Activated CD8-positive, alpha-beta T cell treated with anti-CD3 and anti-CD28 coated beads for 36 hours (primary cell): ENCODE results near the gene MST1R. TPM values are rescaled to one million over a fixed set of nuclear protein-coding genes. Genes with fewer than 3 reads are reported as not detected.

Experiments
- ATAC-seq: fragments of 200-7000 bp; cut with Tn5 transposase; one replicate; pipeline ENCODE4 v1.10.0; 2021; ENCODE audit warnings: mild to moderate bottlenecking, moderate library complexity
- CTCF ChIA-PET: fragments of 350-600 bp; sonication (Branson Sonifier 250); formaldehyde crosslinking; loops from one replicate; lab custom pipeline; 2021; ENCODE audit warnings: antibody characterized with exemption; lab: Charles Lee
- POLR2A ChIA-PET: fragments of 350-600 bp; sonication (Branson Sonifier 250); formaldehyde crosslinking; loops from one replicate; lab custom pipeline; 2021; ENCODE audit warnings: antibody characterized with exemption; lab: Charles Lee
- DNase-seq: peaks from one replicate; pipeline ENCODE4 v3.0.0-alpha.2; 2020
- H3K27ac Mint-ChIP-seq: one replicate; pipeline ENCODE4 v1.8.0; 2021; ENCODE audit warnings: mild to moderate bottlenecking, mixed read lengths
- H3K27me3 Mint-ChIP-seq: one replicate; pipeline ENCODE4 v1.8.0; 2021; ENCODE audit warnings: mixed read lengths
- H3K36me3 Mint-ChIP-seq: one replicate; pipeline ENCODE4 v1.8.0; 2021; ENCODE audit warnings: low read depth, mixed read lengths
- H3K4me1 Mint-ChIP-seq: one replicate; pipeline ENCODE4 v1.8.0; 2021; ENCODE audit warnings: low read depth, mixed read lengths
- H3K4me3 Mint-ChIP-seq: one replicate; pipeline ENCODE4 v1.8.0; 2021; ENCODE audit warnings: mild to moderate bottlenecking, moderate library complexity, mixed read lengths
- H3K9me3 Mint-ChIP-seq: one replicate; pipeline ENCODE4 v1.8.0; 2021; ENCODE audit warnings: mixed read lengths
- intact Hi-C: fragments of 100-400 bp; cut with micrococcal nuclease; formaldehyde crosslinking; loops from one replicate; pipeline ENCODE4 v1.10.0; 2022
- total RNA-seq, 2 experiments: library from RNA; stranded (reverse); gene quantifications; one replicate each; pipeline ENCODE4 v1.2.3, GENCODE V29; 2021
- TF ChIP-seq, protein P1 (sequence below): fragments of 200-600 bp; IDR thresholded peaks from one replicate; pipeline ENCODE4 v1.8.0; 2022; ENCODE audit warnings: antibody characterized with exemption, mild to moderate bottlenecking

Gene MST1R
- total RNA-seq, 2 experiments from 2014 or later: 0.79 to 1.1 TPM

DNA sequence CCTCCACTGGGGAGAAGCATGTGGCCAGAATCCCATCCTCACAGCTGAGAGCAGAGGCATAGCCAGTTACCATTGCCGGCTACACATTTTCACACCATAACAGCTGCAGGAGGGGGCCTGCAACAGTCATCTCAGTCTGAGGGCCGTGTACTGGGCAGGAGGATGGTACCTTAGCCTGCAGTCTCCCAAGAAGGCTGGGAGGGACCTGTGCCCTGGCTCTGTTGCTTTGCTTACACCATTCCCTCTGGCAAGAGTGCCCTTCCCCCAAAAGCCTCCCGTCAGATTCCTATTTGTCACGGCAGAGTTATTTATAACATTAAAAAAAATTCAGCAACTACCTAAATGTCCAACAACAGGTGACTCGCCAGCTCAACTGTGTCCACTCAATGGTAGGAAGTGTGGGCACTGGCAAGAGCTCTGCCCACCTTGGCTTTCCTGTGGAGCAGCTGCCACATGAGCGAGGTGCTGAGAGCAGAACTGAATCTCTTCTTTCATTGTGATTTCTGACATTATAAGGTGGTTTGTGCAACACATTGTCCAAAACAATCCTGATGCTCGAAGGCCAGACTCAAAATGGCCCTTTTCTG lies 38.4 kb downstream of the MST1R start:
- no peaks in the 10 kb centered on the region for H3K4me1 Mint-ChIP-seq
- CTCF ChIA-PET: interaction anchor here (1.0 kb wide), 1 partner anchor 13 kb away, joined by 4 read pairs; no protein-coding TSS in a partner anchor
- no peak for DNase-seq
- no peak for ATAC-seq
- intact Hi-C loops: no loop called here
- H3K4me3 Mint-ChIP-seq: no peak overlapping the region
- H3K27me3 Mint-ChIP-seq: peaks cover 28% of the 10 kb centered on the region
- no peak overlapping the region for H3K27ac Mint-ChIP-seq
- TF ChIP-seq, protein P1, sequence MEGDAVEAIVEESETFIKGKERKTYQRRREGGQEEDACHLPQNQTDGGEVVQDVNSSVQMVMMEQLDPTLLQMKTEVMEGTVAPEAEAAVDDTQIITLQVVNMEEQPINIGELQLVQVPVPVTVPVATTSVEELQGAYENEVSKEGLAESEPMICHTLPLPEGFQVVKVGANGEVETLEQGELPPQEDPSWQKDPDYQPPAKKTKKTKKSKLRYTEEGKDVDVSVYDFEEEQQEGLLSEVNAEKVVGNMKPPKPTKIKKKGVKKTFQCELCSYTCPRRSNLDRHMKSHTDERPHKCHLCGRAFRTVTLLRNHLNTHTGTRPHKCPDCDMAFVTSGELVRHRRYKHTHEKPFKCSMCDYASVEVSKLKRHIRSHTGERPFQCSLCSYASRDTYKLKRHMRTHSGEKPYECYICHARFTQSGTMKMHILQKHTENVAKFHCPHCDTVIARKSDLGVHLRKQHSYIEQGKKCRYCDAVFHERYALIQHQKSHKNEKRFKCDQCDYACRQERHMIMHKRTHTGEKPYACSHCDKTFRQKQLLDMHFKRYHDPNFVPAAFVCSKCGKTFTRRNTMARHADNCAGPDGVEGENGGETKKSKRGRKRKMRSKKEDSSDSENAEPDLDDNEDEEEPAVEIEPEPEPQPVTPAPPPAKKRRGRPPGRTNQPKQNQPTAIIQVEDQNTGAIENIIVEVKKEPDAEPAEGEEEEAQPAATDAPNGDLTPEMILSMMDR: no peak
- H3K9me3 Mint-ChIP-seq: no peaks in the 10 kb centered on the region
- H3K36me3 Mint-ChIP-seq: no peaks in the 10 kb centered on the region
- POLR2A ChIA-PET: interaction anchor here (0.6 kb wide), 1 partner anchor 453 kb away, joined by 3 read pairs; no protein-coding TSS in a partner anchor

DNA sequence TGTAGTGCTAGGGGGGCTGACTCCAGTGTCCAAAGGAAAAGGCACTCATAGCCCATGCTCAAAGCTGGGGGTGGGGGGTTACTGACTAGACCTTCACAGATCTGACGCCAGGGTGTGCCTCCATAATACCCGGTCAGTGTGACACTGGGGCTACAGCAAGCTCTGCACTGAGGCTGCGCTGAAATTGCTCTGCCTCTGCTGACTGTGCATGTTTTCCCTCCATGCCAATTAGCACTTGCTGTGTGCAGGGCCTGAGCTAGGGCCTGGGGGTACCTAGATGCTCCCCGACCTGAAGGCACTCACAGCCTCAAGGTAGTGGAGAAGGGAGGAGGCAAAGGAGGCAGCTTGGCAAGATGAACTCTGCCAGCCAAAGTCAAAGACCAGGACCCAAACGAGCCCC lies 39.2 kb downstream of the MST1R start:
- Mint-ChIP-seq H3K9me3 (no peaks in the 10 kb centered on the region), H3K27me3 (peaks cover 24% of the 10 kb centered on the region), H3K4me3 (no peak overlapping the region), H3K4me1 (no peaks in the 10 kb centered on the region), H3K36me3 (no peaks in the 10 kb centered on the region), H3K27ac (no peak overlapping the region)
- TF ChIP-seq, protein P1: no peak
- intact Hi-C loops: no loop called here
- DNase-seq (no peak), ATAC-seq (no peak)
- CTCF ChIA-PET: interaction anchor here (0.7 to 1.0 kb wide), 2 partner anchors 13 to 26 kb away, joined by 3 to 4 read pairs; no protein-coding TSS in a partner anchor
- POLR2A ChIA-PET: no interaction called here

DNA sequence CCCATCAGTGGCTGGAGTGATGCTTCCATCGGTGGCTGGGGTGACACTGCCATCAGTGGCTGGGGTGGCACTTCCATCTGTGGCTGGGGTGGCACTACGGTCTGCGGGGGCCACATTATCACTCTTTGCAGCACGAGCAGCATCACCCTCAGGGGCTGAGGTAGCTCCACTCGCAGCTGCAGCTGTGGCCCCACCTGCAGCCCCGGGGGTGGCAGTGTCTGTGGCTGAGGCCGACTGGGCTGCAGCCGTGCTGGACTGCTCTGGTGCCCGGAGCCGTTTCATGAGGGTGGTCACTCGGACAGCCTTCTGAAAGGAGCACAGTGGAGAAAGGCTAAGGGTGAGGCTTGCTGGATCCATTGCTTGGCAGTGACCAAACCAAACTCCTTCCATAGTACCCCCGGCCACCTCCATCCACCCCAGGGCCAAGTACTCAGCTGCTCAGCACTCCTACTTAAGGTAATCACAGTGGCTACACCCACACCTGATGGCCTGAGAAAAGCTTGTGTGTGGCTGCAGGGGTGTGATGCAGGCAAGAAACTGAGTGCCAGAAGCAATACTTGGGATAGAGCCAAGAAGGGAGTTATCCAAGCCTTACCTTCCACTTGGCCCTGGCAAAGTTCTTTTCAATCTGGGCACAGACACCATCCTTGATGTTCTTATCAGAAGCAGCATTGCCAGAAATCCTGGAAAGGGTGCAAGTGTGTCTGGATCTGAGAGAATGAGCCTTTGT lies 43.9 kb downstream of the MST1R start:
- peaks cover 5% of the 10 kb centered on the region for H3K27me3 Mint-ChIP-seq
- H3K27ac Mint-ChIP-seq: no peak overlapping the region
- H3K4me3 Mint-ChIP-seq: no peak overlapping the region
- TF ChIP-seq, protein P1: no peak
- no peak for DNase-seq
- ChIA-PET POLR2A (no interaction called here), CTCF (no interaction called here)
- no peaks in the 10 kb centered on the region for H3K36me3 Mint-ChIP-seq
- ATAC-seq: no peak
- H3K4me1 Mint-ChIP-seq: peaks cover 10% of the 10 kb centered on the region
- intact Hi-C loops: no loop called here
- H3K9me3 Mint-ChIP-seq: no peaks in the 10 kb centered on the region

GRCh38 chr3:49856181-49857005 lies 47.3 kb downstream of the MST1R start, which contains the start of gene TRAIP:
TSS of gene TRAIP (minus strand) at chr3:49856564. CDS start at chr3:49856453, 111 bp downstream.
- ATAC-seq: peak; percentile 99
- DNase-seq: peak; percentile 96
- POLR2A ChIA-PET: interaction anchor here (1.0 to 3.1 kb wide), 5 partner anchors 11 to 73 kb away, joined by 3 to 17 read pairs (median 4); partner anchors contain the start of genes CAMKV and MON1A
- peak within 1 kb of the TSS; percentile 88 for H3K27ac Mint-ChIP-seq
- intact Hi-C loops: no loop called here
- H3K4me1 Mint-ChIP-seq: peaks cover 12% of the 10 kb centered on the region
- TF ChIP-seq, protein P1: no peak
- H3K9me3 Mint-ChIP-seq: no peaks in the 10 kb centered on the region
- no peaks in the 10 kb centered on the region for H3K27me3 Mint-ChIP-seq
- H3K36me3 Mint-ChIP-seq: no peaks in the 10 kb centered on the region
- peak within 1 kb of the TSS; percentile 98 for H3K4me3 Mint-ChIP-seq
- CTCF ChIA-PET: interaction anchor here (0.9 to 3.2 kb wide), 7 partner anchors 15 to 54 kb away, joined by 3 to 20 read pairs (median 5); partner anchors contain the start of gene INKA1
